DND-41 (cell line): ENCODE data around the gene CACNA1S.

Experiments
- ATAC-seq: fragments of 200-7000 bp; cut with Tn5 transposase; 3 replicates; pipeline ENCODE4 v1.9.1; 2021; ENCODE audit warnings: low read depth; ENCODE audit not compliant: insufficient read depth
- DNase-seq: peaks from one replicate; pipeline ENCODE4 v3.0.0-alpha.2; 2020
- H2AFZ ChIP-seq: 2 replicates; pipeline ENCODE4 v1.6.0; 2012; ENCODE audit warnings: low read depth, low read length
- H3K27ac ChIP-seq: 2 replicates; pipeline ENCODE4 v1.5.1; 2012; ENCODE audit warnings: low read length, inconsistent platforms
- H3K27me3 ChIP-seq: fragments of 200-600 bp; sonication (generic); 2 replicates; pipeline ENCODE4 v1.6.0; 2012; ENCODE audit warnings: low read length, mild to moderate bottlenecking, inconsistent platforms; ENCODE audit not compliant: insufficient read depth, poor library complexity
- H3K36me3 ChIP-seq: 2 replicates; pipeline ENCODE4 v1.5.1; 2012; ENCODE audit warnings: low read length, inconsistent platforms; ENCODE audit not compliant: insufficient read depth
- H3K4me1 ChIP-seq: 2 replicates; pipeline ENCODE4 v1.5.1; 2012; ENCODE audit warnings: mild to moderate bottlenecking, low read length; ENCODE audit not compliant: insufficient read depth
- H3K4me2 ChIP-seq: 2 replicates; pipeline ENCODE4 v1.6.0; 2012; ENCODE audit warnings: mild to moderate bottlenecking, moderate library complexity, low read length, inconsistent platforms; ENCODE audit not compliant: insufficient read depth
- H3K4me3 ChIP-seq, 2 experiments: fragments of 200-600 bp in 1 of 2; shearing (Covaris generic) in 1 of 2; 2 replicates each; pipeline ENCODE4 v1.5.1; 2012 to 2016; ENCODE audit warnings: inconsistent platforms in 2 of 2, low read length in 2 of 2, mild to moderate bottlenecking in 2 of 2, low read depth in 1 of 2, moderate library complexity in 1 of 2
- H3K79me2 ChIP-seq: 2 replicates; pipeline ENCODE4 v1.6.0; 2012; ENCODE audit warnings: low read length, inconsistent platforms; ENCODE audit not compliant: insufficient read depth
- H3K9ac ChIP-seq: 2 replicates; pipeline ENCODE4 v1.6.0; 2012; ENCODE audit warnings: low read depth, mild to moderate bottlenecking, inconsistent platforms, low read length, moderate library complexity
- H3K9me3 ChIP-seq: 2 replicates; pipeline ENCODE4 v1.5.1; 2012; ENCODE audit warnings: low read length, moderate library complexity, mild to moderate bottlenecking, inconsistent platforms; ENCODE audit not compliant: insufficient read depth, severe bottlenecking
- H4K20me1 ChIP-seq: 2 replicates; pipeline ENCODE4 v1.6.0; 2012; ENCODE audit warnings: low read length; ENCODE audit not compliant: insufficient read depth
- EZH2 ChIP-seq: IDR thresholded peaks from 3 replicates; pipeline ENCODE4 v1.6.1; 2012; ENCODE audit warnings: borderline replicate concordance, low read depth, mild to moderate bottlenecking, moderate library complexity, low read length, inconsistent platforms; ENCODE audit not compliant: severe bottlenecking
- TF ChIP-seq, protein P1 (sequence below): IDR thresholded peaks from 2 replicates; pipeline ENCODE4 v1.5.1; 2012; ENCODE audit warnings: borderline replicate concordance, low read length, moderate library complexity, mild to moderate bottlenecking; ENCODE audit not compliant: poor library complexity, severe bottlenecking; ENCODE audit errors: extremely low read depth

Gene CACNA1S

DNA sequence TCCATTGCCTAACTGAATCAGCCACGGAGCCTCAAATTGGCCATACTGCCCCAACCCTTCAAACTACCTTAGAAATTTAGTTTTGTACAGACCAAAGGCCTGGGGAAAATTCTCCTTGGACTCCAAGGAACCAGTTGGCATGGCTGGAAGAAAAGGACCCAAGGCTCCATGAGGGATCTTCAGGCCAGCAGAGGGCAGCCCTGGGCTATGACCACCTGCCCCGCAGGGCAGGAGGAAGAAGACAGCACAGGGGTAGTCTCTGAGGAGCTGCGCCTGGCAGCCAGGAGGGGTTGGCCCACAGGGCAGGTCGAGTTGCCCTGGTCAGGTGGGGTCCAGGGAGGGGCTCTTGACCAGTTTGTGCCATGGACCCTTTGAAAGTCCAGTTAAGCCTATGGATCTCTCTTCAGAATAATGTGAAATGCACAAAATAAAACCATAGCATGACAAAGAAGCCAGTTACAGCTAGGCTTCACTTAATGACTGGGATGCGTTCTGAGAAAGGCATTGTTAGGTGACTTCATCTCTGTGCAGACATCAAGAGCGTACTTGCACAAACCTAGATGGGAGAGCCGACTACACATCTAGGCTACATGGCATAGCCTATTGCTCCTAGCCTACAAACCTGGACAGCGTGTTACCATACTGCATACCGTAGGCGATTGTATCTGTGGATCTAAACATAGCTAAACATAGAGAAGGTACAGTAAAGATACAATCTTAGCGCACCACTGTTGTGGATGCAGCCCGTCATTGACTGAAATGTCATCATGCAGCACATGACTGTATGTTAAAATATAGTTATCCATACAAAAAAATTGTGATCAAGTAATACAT, 26.1 kb downstream of the CACNA1S start:
- peak; percentile 76 for ATAC-seq
- Histone ChIP-seq H4K20me1 (no peaks in the 10 kb centered on the region), H3K79me2 (no peaks in the 10 kb centered on the region), H3K27ac (no peak overlapping the region), H3K4me2 (no peak overlapping the region), H3K9ac (no peak overlapping the region), H3K36me3 (no peaks in the 10 kb centered on the region), H3K9me3 (no peaks in the 10 kb centered on the region), H3K4me1 (no peaks in the 10 kb centered on the region), H3K4me3 (no peak overlapping the region), H2AFZ (no peak overlapping the region), H3K27me3 (peaks cover 19% of the 10 kb centered on the region)
- no peak for TF ChIP-seq EZH2
- TF ChIP-seq, protein P1, sequence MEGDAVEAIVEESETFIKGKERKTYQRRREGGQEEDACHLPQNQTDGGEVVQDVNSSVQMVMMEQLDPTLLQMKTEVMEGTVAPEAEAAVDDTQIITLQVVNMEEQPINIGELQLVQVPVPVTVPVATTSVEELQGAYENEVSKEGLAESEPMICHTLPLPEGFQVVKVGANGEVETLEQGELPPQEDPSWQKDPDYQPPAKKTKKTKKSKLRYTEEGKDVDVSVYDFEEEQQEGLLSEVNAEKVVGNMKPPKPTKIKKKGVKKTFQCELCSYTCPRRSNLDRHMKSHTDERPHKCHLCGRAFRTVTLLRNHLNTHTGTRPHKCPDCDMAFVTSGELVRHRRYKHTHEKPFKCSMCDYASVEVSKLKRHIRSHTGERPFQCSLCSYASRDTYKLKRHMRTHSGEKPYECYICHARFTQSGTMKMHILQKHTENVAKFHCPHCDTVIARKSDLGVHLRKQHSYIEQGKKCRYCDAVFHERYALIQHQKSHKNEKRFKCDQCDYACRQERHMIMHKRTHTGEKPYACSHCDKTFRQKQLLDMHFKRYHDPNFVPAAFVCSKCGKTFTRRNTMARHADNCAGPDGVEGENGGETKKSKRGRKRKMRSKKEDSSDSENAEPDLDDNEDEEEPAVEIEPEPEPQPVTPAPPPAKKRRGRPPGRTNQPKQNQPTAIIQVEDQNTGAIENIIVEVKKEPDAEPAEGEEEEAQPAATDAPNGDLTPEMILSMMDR, result peak; percentile 51
- DNase-seq, result peak; percentile 30

DNA sequence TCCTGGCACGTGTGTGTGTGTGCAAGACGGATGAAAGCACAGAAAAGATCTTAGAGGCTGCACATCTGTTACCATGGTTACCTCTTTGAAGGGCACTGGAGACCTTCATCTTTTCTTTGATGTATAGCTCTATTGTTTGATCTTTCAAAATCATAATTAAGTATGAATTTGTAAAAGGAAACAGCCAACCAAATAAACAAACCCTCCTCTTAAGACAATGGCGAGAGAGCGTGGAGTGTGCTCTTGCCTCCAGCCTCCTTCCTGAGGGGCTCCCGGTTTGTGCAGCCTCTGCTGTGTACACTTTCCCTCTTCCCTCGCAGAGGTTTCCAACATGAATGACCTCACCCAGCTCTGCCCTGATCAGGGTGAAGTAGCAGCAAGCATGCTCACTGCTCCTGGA, 27.9 kb downstream of the CACNA1S start:
- ATAC-seq (peak; percentile 40; the same call in 1 of the 3 replicates), DNase-seq (no peak)
- Histone ChIP-seq H3K4me3 (no peak overlapping the region), H3K9me3 (no peaks in the 10 kb centered on the region), H3K27ac (no peak overlapping the region), H3K36me3 (no peaks in the 10 kb centered on the region), H3K79me2 (no peaks in the 10 kb centered on the region), H3K27me3 (peaks cover 22% of the 10 kb centered on the region), H3K4me1 (no peaks in the 10 kb centered on the region), H4K20me1 (no peaks in the 10 kb centered on the region), H3K4me2 (no peak overlapping the region), H2AFZ (no peak overlapping the region), H3K9ac (no peak overlapping the region)
- no peak for TF ChIP-seq EZH2
- TF ChIP-seq, protein P1, result no peak

DNA sequence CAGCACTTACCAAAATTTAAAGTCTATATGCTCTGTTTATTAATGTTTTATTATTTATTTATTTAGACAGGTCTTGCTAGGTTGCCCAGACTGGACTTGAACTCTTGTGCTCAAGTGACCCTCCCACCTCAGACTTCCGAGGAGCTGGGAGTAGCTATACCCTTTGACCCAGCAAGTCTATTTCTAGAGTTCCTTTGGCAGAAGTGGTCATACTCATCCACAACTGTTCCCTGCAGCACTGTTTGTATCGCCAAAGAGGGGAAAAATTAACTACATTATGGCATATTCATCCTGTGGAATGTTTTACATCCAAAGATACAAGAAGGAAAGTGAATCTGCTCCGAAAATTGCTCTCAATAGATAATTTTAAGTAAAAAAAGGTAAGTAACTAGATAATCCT, 28.5 kb downstream of the CACNA1S start:
- no peak overlapping the region for H2AFZ ChIP-seq
- H3K27me3 ChIP-seq, result peaks cover 22% of the 10 kb centered on the region
- DNase-seq (no peak), ATAC-seq (no peak)
- no peaks in the 10 kb centered on the region for H3K4me1 ChIP-seq
- H3K79me2 ChIP-seq, result no peaks in the 10 kb centered on the region
- no peaks in the 10 kb centered on the region for H3K36me3 ChIP-seq
- H3K27ac ChIP-seq, result no peak overlapping the region
- H3K4me3 ChIP-seq, result no peak overlapping the region
- no peaks in the 10 kb centered on the region for H4K20me1 ChIP-seq
- H3K9me3 ChIP-seq, result no peaks in the 10 kb centered on the region
- H3K9ac ChIP-seq, result no peak overlapping the region
- no peak for TF ChIP-seq EZH2
- TF ChIP-seq, protein P1, result no peak
- no peak overlapping the region for H3K4me2 ChIP-seq
